A673 (cell line): Measurements from ENCODE around the gene NOS1AP.

Experiments
- EZH2 ChIP-seq: fragments of 200-600 bp; sonication (generic); IDR thresholded peaks from 2 replicates; pipeline ENCODE4 v1.6.1; 2017; ENCODE audit warnings: borderline replicate concordance, low read depth, mild to moderate bottlenecking, mixed read lengths, antibody characterized with exemption, low read length; ENCODE audit not compliant: poor library complexity, severe bottlenecking
- TF ChIP-seq, protein P1 (sequence below): fragments of 300-800, 200-600 bp; sonication (generic); conservative IDR thresholded peaks from 2 replicates; pipeline ENCODE4 v1.5.1; 2017; ENCODE audit warnings: low read depth, mild to moderate bottlenecking, antibody characterized with exemption, low read length, moderate library complexity, mixed read lengths

DNA sequence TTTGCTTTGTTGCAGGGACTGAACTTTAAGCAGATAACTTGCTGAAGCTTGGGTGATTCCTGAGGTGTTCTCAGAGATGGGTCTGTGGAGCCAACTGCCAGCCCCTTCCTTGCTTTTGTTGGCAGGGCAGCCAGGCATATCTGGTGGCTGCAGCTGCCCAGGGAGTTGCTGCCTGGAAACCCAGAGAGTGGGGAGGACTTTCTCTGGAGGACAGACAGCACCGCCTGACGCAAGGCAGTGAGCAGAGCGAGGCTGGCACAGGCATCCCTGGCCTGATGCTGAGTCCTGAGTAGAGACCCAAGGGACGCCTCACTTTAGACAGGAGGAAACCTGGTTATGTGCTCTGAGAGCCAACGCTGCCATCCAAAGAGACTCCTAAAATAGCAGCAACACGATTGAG, 36.1 kb upstream of the NOS1AP start:
- TF ChIP-seq, protein P1, sequence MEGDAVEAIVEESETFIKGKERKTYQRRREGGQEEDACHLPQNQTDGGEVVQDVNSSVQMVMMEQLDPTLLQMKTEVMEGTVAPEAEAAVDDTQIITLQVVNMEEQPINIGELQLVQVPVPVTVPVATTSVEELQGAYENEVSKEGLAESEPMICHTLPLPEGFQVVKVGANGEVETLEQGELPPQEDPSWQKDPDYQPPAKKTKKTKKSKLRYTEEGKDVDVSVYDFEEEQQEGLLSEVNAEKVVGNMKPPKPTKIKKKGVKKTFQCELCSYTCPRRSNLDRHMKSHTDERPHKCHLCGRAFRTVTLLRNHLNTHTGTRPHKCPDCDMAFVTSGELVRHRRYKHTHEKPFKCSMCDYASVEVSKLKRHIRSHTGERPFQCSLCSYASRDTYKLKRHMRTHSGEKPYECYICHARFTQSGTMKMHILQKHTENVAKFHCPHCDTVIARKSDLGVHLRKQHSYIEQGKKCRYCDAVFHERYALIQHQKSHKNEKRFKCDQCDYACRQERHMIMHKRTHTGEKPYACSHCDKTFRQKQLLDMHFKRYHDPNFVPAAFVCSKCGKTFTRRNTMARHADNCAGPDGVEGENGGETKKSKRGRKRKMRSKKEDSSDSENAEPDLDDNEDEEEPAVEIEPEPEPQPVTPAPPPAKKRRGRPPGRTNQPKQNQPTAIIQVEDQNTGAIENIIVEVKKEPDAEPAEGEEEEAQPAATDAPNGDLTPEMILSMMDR = no peak
- TF ChIP-seq EZH2 = no peak
